Smooth muscle cell of the umbilical artery (primary cell): Measurements from ENCODE around the gene C9orf72. TPM values are rescaled to one million over a fixed set of nuclear protein-coding genes. Genes with fewer than 3 reads are reported as not detected.

ENCODE experiments used
- total RNA-seq: library from RNA; depleted of rRNA; stranded (reverse); fragments of >200 nt; gene quantifications from 2 replicates; pipeline ENCODE4 v1.2.3, GENCODE V29; 2014

Gene C9orf72, protein sequence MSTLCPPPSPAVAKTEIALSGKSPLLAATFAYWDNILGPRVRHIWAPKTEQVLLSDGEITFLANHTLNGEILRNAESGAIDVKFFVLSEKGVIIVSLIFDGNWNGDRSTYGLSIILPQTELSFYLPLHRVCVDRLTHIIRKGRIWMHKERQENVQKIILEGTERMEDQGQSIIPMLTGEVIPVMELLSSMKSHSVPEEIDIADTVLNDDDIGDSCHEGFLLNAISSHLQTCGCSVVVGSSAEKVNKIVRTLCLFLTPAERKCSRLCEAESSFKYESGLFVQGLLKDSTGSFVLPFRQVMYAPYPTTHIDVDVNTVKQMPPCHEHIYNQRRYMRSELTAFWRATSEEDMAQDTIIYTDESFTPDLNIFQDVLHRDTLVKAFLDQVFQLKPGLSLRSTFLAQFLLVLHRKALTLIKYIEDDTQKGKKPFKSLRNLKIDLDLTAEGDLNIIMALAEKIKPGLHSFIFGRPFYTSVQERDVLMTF
- total RNA-seq, result 5.3 and 9.2 TPM in 2 replicates

GRCh38 chr9:27572918-27573633, at the start of gene C9orf72:
Gene C9orf72, minus strand, starts transcription at chr9:27573481. Its CDS starts 6,361 bp downstream, at chr9:27567120.

GRCh38 chr9:27529316-27530278, 43.7 kb downstream of the C9orf72 start, which contains the start of gene MOB3B:
Gene MOB3B, minus strand, starts transcription at chr9:27529814. Its CDS starts 74,264 bp downstream, at chr9:27455550.

GRCh38 chr9:27524236-27524635, 49.0 kb downstream of the C9orf72 start, which contains the start of gene IFNK:
Gene IFNK, plus strand, starts transcription at chr9:27524290. Its CDS starts 47 bp downstream, at chr9:27524337.

Other genes with a start within 250 kb of the C9orf72 start
- not detected in 2 replicates for gene IFNK, start 49.2 kb downstream of the C9orf72 start, total RNA-seq
- gene MOB3B, start 43.7 kb downstream of the C9orf72 start, total RNA-seq, result 0.18 and 0.30 TPM in 2 replicates